Stimulated activated memory B cell treated with anti-CD40 and anti-IgM and Interleukin-4, amounts not matched to agents 10 μg/mL and 1 μg/mL and 100 μg/mL, for 72 hours (primary cell): ENCODE measurements around the gene DRD4.

Experiments
- ATAC-seq: fragments of 150-1000 bp; cut with Tn5 transposase; 2 replicates; pipeline ENCODE4 v1.10.0; 2021
- H3K27ac Mint-ChIP-seq: one replicate; pipeline ENCODE4 v1.8.0; 2022; ENCODE audit warnings: mild to moderate bottlenecking, mixed read lengths
- H3K27me3 Mint-ChIP-seq: one replicate; pipeline ENCODE4 v1.8.0; 2022; ENCODE audit warnings: mixed read lengths
- H3K36me3 Mint-ChIP-seq: one replicate; pipeline ENCODE4 v1.8.0; 2022; ENCODE audit warnings: mixed read lengths
- H3K4me1 Mint-ChIP-seq: one replicate; pipeline ENCODE4 v1.8.0; 2022; ENCODE audit warnings: mixed read lengths
- H3K4me3 Mint-ChIP-seq: one replicate; pipeline ENCODE4 v1.8.0; 2022; ENCODE audit warnings: mild to moderate bottlenecking, moderate library complexity, mixed read lengths
- H3K9me3 Mint-ChIP-seq: one replicate; pipeline ENCODE4 v1.8.0; 2022; ENCODE audit warnings: mixed read lengths

Gene DRD4

DNA sequence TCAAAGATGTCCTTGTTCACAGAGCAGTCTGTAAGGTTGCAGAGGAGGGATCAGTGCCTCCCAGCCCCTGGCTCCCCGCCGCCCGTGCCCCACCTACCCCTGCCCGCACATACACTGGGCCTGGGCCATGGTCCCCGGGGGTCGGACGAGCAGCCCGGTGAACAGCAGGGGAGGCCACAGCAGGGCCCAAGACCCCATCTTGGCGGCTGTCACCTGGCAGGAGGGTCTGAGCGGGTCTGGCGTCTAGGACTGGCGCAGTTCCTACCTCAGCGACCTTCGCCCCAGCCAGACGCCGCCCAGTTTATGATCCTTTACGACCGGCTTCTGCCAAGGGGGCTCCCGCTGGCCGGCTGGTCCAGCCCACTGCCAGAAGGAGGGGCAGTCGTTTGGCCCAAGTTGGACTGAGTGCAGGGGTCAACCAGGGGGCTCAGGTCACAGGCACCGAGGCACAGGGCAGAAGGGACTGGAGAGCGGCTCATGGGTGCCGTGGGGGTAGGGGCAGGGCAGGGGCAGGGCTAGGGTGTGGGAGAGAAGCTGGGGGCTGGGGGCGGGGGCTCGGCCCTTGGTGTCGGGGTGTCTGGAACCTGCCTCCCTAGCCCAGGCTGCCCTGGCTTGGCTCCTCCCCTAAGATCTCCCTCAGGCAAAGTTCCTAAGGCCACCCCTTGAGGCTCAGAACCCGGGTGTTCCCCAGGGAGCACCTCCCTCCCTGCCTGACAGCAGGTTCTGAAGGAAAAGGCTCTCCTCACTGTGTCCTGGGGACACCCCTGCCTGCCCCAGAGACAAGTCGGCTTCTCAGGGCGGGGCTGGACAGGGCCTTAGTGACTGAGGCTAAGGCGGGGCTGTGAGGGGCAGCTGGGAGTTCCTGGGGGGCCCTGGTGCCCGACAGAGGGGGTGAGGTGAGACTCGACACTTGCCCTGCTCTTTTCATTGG lies 12.1 kb upstream of the DRD4 start, which contains the start of gene CDHR5:
TSS of gene CDHR5 (minus strand) at position 251 of the 931 bp plus-strand sequence. CDS start at position 198, 53 bp downstream.
- H3K36me3 Mint-ChIP-seq, result peaks cover 26% of the 10 kb centered on the region
- ATAC-seq, result no peak
- peaks cover 3% of the 10 kb centered on the region for H3K9me3 Mint-ChIP-seq
- H3K4me1 Mint-ChIP-seq, result peaks cover 26% of the 10 kb centered on the region
- H3K4me3 Mint-ChIP-seq, result no peak within 1 kb of the TSS
- H3K27me3 Mint-ChIP-seq, result peaks cover 41% of the 10 kb centered on the region
- no peak within 1 kb of the TSS for H3K27ac Mint-ChIP-seq

DNA sequence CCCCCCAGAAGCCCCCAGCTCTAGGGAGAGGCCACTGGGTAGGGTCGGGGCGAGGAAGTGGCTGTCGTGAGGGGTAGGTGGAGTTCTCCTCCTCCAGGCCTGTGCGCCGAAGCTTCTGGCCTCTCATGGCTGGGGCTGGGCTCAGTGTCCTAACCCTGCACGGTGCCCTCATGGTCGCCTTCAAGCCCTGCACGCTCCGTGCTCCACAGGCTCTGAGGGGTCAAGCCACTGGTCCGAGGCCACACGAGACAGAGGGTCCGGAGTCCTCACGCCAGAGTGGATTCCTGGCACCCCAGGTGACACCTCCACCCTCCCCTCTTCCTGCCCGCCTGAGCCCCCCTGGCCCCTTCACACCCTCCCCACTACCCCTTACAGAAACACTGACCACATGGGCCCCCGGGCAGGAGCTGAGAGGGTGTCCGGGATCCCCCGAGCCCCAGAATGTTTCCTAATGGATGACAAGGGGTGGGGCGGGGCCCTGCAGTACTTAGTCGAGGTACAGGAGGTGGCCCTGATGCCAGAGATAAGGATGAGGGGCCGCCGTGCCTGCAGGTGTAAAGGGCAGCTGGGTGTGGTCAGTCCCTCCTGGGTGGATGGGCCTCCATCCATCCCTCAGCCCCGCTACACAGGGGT lies 11.3 kb upstream of the DRD4 start:
- Mint-ChIP-seq H3K27me3 (peaks cover 41% of the 10 kb centered on the region), H3K9me3 (peaks cover 3% of the 10 kb centered on the region), H3K4me3 (no peak overlapping the region), H3K27ac (no peak overlapping the region), H3K4me1 (peaks cover 26% of the 10 kb centered on the region), H3K36me3 (peaks cover 26% of the 10 kb centered on the region)
- ATAC-seq, result no peak

DNA sequence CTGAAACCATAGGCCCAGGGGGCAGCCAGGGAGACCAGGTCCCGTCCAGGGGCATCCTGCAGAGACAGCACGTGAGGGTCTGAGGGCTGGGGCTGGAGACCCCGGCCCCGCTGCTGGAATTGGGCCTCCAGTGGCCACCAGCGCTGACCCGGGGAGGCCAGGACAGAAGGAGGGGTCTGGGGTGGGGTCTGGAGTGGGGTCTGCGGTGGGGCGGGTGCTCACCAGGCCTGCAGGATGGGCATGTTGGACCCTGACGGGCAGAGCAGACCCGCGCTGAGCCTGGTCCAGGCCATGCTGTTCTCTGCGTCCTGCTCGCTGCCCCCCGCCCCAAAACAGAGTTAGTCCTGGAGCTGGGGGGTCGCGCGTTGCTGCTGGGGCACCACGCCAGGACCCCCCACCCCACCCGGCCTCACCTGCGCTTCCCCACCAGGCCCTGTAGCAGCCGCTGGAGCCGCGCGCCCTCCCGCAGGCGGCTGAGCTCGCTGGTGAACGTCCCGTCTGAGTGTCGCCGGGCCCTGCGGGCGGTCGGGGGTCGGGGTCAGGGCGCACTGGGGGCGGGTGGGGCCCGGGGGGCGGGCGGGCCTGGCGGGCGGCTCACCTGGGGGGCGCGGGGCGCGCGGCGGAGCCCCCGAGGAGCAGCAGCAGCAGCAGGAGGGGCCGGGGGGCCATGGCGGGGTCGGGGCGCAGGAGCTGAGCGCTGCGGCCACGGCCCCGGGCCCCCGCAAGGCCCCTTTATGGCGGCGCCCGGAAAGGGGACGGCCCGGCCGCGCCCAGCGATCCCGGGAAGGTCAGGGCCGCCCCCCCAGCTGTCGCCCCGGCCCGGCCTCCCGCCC lies 10.4 kb upstream of the DRD4 start, which contains the start of gene SCT:
TSS of gene SCT (minus strand) at position 707 of the 833 bp plus-strand sequence. CDS start at position 669, 38 bp downstream.
- peaks cover 3% of the 10 kb centered on the region for H3K9me3 Mint-ChIP-seq
- H3K27ac Mint-ChIP-seq, result no peak within 1 kb of the TSS
- H3K4me1 Mint-ChIP-seq, result peaks cover 26% of the 10 kb centered on the region
- H3K36me3 Mint-ChIP-seq, result peaks cover 26% of the 10 kb centered on the region
- peak; percentile 6 for ATAC-seq
- peaks cover 41% of the 10 kb centered on the region for H3K27me3 Mint-ChIP-seq
- H3K4me3 Mint-ChIP-seq, result no peak within 1 kb of the TSS

DNA sequence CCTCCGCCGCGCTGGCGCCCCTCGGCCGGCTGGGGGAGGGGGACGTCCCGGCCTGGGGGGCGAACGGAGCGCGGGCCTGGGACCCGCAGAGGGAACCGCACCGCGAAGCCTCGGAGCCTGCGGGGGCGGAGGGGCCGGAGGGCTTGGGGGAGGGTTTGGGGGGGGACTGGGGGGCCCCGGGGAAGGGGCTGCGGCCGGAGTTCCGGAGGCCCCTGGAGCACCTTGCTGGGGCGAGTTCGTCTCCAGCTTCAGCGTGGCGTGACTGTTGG lies 9.8 kb upstream of the DRD4 start:
- H3K4me1 Mint-ChIP-seq, result peaks cover 26% of the 10 kb centered on the region

DNA sequence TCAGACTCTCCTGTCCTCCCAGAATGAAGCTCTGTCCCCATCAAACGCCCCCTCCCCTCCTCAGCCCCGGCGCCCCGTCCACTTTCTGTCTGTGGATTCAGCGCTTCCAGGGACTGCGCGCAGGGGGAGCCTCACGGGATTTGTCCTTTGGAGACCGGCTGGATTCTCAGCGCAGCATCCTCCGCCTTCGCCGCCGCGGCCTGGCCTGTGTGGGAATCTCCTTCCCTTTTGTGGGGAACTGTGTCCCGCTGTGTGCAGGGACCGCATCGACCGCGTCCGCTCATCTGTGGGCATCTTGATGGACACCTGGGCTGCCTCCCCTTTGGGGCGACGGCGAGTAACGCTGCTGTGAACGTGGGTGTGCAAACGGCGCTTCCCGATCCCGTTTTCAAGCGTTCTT lies 9.0 kb upstream of the DRD4 start:
- H3K27me3 Mint-ChIP-seq, result peaks cover 38% of the 10 kb centered on the region
- H3K4me3 Mint-ChIP-seq, result peak overlapping the region; percentile 68
- H3K27ac Mint-ChIP-seq, result no peak overlapping the region
- ATAC-seq, result no peak
- peaks cover 26% of the 10 kb centered on the region for H3K4me1 Mint-ChIP-seq
- H3K9me3 Mint-ChIP-seq, result peaks cover 3% of the 10 kb centered on the region
- H3K36me3 Mint-ChIP-seq, result peaks cover 13% of the 10 kb centered on the region

More for the DNA sequence above, 9.8 kb upstream of the DRD4 start:
- ATAC-seq, result no peak
- peaks cover 21% of the 10 kb centered on the region for H3K36me3 Mint-ChIP-seq
- peaks cover 41% of the 10 kb centered on the region for H3K27me3 Mint-ChIP-seq
- no peak overlapping the region for H3K27ac Mint-ChIP-seq
- peaks cover 3% of the 10 kb centered on the region for H3K9me3 Mint-ChIP-seq
- H3K4me3 Mint-ChIP-seq, result no peak overlapping the region

DNA sequence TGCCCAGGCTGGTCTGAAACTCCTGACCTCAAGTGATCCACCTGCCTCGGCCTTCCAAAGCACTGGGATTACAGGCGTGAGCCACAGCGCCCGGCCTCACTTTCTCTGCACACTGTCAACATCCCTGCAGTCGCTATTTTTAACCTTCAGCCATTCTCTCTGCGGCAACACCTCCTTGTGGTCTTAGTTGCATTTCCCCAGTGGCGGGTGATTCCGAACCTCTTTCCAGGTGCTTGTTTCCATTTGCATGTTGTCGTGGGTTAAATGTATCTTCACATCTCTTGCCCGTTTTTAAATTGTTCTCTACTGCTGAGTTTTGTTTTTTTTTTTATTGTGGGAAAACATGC lies 7.9 kb upstream of the DRD4 start:
- H3K4me3 Mint-ChIP-seq, result peak overlapping the region; percentile 68
- peak overlapping the region; percentile 71 for H3K27ac Mint-ChIP-seq
- peaks cover 30% of the 10 kb centered on the region for H3K27me3 Mint-ChIP-seq
- H3K36me3 Mint-ChIP-seq, result peaks cover 7% of the 10 kb centered on the region
- ATAC-seq, result no peak
- peaks cover 3% of the 10 kb centered on the region for H3K9me3 Mint-ChIP-seq
- H3K4me1 Mint-ChIP-seq, result peaks cover 26% of the 10 kb centered on the region

DNA sequence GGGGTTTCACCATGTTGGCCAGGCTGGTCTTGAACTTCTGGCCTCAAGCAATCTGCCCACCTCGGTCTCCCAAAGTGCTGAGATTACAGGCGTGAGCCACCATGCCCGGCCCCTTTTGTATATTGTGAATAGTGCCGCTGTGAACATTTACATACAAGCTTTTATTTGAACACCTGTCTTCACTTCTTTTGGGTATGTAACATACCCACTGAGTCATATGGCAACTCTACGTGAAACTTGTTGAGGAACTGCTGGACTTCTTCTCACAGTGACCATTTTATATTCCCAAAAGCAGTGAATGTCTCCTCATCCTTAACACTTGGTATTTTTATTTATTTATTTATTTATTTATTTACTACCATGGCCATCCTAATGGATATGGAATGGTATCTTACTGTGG lies 6.2 kb upstream of the DRD4 start:
- Mint-ChIP-seq H3K27me3 (peaks cover 25% of the 10 kb centered on the region), H3K4me1 (peaks cover 26% of the 10 kb centered on the region), H3K36me3 (peaks cover 7% of the 10 kb centered on the region), H3K27ac (no peak overlapping the region), H3K4me3 (no peak overlapping the region), H3K9me3 (peaks cover 3% of the 10 kb centered on the region)
- ATAC-seq, result no peak

DNA sequence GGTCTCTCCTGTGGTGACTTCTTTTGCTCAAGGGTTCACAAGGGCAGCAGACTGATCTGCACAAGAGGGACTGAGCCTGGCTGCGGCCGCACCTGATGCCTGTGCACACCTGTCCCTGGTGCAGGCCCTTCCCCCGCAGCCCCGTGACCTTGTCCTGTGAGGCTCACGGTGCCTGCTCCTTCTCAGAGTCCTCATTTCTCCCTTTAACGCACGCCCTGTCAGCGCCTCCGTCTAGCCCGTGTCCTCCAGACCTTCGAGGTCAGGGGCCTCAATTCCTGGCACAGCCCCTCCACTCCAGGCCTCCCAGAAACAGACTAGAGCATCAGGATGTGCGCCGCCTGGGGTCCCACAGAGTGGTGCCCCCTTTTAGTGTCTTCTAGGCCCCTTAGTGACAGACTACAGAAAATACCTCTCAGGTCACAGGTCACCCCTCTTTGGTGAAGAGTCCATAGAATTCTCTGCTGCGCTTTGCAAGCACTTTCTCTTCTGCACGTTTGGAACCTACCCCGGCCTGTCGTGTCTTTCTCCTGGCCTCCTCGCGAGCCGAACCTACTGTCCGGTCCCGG lies 1.0 kb upstream of the DRD4 start:
- ATAC-seq, result no peak
- no peaks in the 10 kb centered on the region for H3K9me3 Mint-ChIP-seq
- peaks cover 42% of the 10 kb centered on the region for H3K27me3 Mint-ChIP-seq
- no peak overlapping the region for H3K4me3 Mint-ChIP-seq
- H3K36me3 Mint-ChIP-seq, result no peaks in the 10 kb centered on the region
- H3K27ac Mint-ChIP-seq, result no peak overlapping the region
- H3K4me1 Mint-ChIP-seq, result peaks cover 14% of the 10 kb centered on the region

DNA sequence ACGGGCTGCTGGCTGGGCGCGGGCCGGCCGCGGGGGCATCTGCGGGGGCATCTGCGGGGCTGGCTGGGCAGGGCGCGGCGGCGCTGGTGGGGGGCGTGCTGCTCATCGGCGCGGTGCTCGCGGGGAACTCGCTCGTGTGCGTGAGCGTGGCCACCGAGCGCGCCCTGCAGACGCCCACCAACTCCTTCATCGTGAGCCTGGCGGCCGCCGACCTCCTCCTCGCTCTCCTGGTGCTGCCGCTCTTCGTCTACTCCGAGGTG lies 194 bp downstream of the DRD4 start:
- H3K27ac Mint-ChIP-seq, result no peak overlapping the region
- peaks cover 14% of the 10 kb centered on the region for H3K4me1 Mint-ChIP-seq
- peak overlapping the region; percentile 30 for H3K4me3 Mint-ChIP-seq
- H3K27me3 Mint-ChIP-seq, result peaks cover 42% of the 10 kb centered on the region
- ATAC-seq, result no peak
- no peaks in the 10 kb centered on the region for H3K36me3 Mint-ChIP-seq
- H3K9me3 Mint-ChIP-seq, result no peaks in the 10 kb centered on the region

DNA sequence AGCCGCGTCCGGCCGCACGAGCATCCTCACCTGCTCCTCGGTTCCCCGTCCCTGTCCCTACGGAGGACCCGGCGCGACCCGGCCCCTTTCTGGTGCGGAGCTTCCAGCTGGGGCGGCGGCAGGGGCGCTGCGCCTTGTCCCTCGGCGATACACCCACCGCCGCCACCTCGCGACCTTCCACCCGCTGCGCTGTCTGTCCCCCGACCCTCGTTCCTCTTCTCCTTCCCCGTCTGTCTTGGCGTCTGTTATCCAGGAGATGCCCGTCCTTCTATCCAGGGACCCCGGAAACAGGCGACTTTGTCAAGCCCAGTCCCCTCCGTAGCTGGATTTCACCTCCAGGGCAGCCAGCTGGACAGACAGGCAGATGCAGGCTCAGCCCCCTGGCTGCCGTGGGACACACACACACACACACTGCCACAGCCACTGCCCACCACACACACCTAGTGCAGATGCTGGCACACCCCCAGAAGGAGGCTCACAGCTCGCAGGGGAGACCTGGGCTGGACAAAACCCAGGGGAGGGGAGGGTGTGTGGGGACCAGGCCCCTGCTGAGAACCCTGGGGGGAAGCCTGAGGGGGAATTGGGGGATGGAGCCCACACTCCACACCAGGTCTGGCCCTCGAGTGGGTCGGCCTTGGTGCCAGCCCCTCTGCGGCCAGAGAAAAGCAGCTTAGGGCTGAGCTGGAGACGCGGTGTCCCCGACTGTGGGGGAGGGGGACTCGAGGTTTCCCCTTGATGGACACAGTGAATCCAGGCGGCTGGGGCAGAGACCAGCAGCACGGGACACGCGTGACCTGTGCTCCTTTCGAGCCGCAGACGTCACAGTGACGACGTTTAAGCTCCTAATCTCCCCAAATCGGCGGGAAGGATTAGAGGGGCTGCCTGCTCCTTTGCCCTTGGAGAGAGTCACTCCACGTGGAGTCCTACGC lies 788 bp downstream of the DRD4 start:
- Mint-ChIP-seq H3K9me3 (no peaks in the 10 kb centered on the region), H3K36me3 (no peaks in the 10 kb centered on the region), H3K4me3 (peak overlapping the region; percentile 30), H3K4me1 (peaks cover 14% of the 10 kb centered on the region), H3K27me3 (peaks cover 42% of the 10 kb centered on the region), H3K27ac (no peak overlapping the region)
- no peak for ATAC-seq

DNA sequence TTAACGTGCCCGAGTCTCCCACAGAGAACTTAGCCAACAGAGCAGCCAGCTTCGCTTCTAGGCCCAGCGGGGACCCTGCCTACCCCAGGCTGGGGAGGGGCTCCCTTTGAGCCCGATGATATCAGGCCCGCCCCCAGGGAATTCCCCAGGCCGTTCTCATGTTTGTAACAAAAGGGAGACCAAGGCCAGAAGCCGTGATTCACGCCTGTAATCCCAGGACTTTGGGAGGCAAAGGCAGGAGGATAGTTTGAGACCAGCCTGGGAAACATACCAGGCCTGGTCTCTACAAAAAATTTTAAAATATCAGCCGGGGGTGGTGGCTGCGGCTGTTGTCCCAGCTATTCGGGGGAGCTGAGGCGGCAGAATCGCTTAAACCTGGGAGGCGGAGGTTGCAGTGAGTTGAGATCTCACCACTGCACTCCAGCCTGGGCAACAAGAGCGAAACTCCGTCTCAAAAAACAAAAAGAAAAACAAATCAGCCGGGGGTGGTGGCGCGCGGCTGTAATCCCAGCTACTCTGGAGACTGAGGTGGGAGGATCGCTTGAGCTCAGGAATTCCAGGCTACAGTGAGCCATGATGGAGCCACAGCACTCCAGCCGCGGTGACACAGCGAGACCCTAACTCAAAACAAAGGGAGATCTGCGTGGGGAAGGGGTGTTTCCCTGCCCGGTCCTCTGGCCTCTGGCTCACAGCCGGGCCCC lies 1.7 kb downstream of the DRD4 start:
- Mint-ChIP-seq H3K27ac (no peak overlapping the region), H3K4me1 (peaks cover 14% of the 10 kb centered on the region), H3K4me3 (peak overlapping the region; percentile 36), H3K9me3 (no peaks in the 10 kb centered on the region), H3K27me3 (peaks cover 42% of the 10 kb centered on the region), H3K36me3 (no peaks in the 10 kb centered on the region)
- ATAC-seq, result no peak

DNA sequence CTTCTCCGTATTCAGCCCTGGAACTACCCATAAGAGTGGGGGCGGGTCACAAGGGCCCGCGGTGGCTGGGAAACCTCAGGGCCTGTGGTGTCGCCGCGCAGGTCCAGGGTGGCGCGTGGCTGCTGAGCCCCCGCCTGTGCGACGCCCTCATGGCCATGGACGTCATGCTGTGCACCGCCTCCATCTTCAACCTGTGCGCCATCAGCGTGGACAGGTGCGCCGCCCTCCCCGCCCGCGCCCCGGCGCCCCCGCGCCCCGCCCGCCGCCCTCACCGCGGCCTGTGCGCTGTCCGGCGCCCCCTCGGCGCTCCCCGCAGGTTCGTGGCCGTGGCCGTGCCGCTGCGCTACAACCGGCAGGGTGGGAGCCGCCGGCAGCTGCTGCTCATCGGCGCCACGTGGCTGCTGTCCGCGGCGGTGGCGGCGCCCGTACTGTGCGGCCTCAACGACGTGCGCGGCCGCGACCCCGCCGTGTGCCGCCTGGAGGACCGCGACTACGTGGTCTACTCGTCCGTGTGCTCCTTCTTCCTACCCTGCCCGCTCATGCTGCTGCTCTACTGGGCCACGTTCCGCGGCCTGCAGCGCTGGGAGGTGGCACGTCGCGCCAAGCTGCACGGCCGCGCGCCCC lies 2.4 kb downstream of the DRD4 start:
- no peak overlapping the region for H3K27ac Mint-ChIP-seq
- peaks cover 42% of the 10 kb centered on the region for H3K27me3 Mint-ChIP-seq
- peaks cover 14% of the 10 kb centered on the region for H3K4me1 Mint-ChIP-seq
- H3K9me3 Mint-ChIP-seq, result no peaks in the 10 kb centered on the region
- H3K4me3 Mint-ChIP-seq, result no peak overlapping the region
- H3K36me3 Mint-ChIP-seq, result peaks cover 5% of the 10 kb centered on the region
- ATAC-seq, result no peak

DNA sequence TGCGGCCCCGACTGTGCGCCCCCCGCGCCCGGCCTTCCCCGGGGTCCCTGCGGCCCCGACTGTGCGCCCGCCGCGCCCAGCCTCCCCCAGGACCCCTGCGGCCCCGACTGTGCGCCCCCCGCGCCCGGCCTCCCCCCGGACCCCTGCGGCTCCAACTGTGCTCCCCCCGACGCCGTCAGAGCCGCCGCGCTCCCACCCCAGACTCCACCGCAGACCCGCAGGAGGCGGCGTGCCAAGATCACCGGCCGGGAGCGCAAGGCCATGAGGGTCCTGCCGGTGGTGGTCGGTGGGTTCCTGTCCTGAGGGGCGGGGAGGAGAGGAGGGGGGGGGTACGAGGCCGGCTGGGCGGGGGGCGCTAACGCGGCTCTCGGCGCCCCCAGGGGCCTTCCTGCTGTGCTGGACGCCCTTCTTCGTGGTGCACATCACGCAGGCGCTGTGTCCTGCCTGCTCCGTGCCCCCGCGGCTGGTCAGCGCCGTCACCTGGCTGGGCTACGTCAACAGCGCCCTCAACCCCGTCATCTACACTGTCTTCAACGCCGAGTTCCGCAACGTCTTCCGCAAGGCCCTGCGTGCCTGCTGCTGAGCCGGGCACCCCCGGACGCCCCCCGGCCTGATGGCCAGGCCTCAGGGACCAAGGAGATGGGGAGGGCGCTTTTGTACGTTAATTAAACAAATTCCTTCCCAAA lies 3.1 kb downstream of the DRD4 start:
- H3K4me3 Mint-ChIP-seq, result peak overlapping the region; percentile 32
- peaks cover 42% of the 10 kb centered on the region for H3K27me3 Mint-ChIP-seq
- peaks cover 6% of the 10 kb centered on the region for H3K36me3 Mint-ChIP-seq
- H3K9me3 Mint-ChIP-seq, result no peaks in the 10 kb centered on the region
- peaks cover 14% of the 10 kb centered on the region for H3K4me1 Mint-ChIP-seq
- ATAC-seq, result no peak
- no peak overlapping the region for H3K27ac Mint-ChIP-seq
